ENCODE results near the gene CHST11. TPM values are rescaled to one million over a fixed set of nuclear protein-coding genes. Genes with fewer than 3 reads are reported as not detected.

CHST11 gene
- total and polyA plus RNA-seq, 2 of the 4 experiments (the other 2 are of a cell fraction): 1.4 to 2.7 TPM

GRCh38 chr12:104424955-104425354 lies 31.8 kb upstream of the CHST11 start:
- no peaks in the 10 kb centered on the region for H3K36me3 ChIP-seq (ENCODE audit: control insufficient read depth, insufficient read depth, low read length)
- no peak overlapping the region for H4K8ac ChIP-seq (ENCODE audit: low read depth in 2 of 2, low read length in 2 of 2)
- H3K4me3 ChIP-seq (ENCODE audit: insufficient read depth, low read depth, low read length): no peak overlapping the region
- H4K5ac ChIP-seq (ENCODE audit: low read depth, low read length): no peak overlapping the region
- no peak overlapping the region for H3K4me2 ChIP-seq (ENCODE audit: low read depth, low read length)
- peaks cover 2% of the 10 kb centered on the region; the same call in 1 of the 2 replicates for H3K4me1 ChIP-seq (ENCODE audit: control insufficient read depth, insufficient read depth, low read length)
- H4K20me1 ChIP-seq (ENCODE audit: insufficient read depth, low read length): no peaks in the 10 kb centered on the region
- no peak overlapping the region for H3K18ac ChIP-seq (ENCODE audit: low read depth, low read length)
- H3K14ac ChIP-seq (replicated peaks; ENCODE audit: low read depth, low read length): no peak overlapping the region
- ChIA-PET POLR2A (ENCODE audit: unreplicated experiment) (no interaction called here), CTCF (no interaction called here)
- H2BK20ac ChIP-seq (ENCODE audit: low read depth, low read length): no peak overlapping the region
- no CpG with 5 or more reads among the region's 1 CpG for WGBS, 2 experiments (ENCODE audit: extremely low coverage in 2 of 2, insufficient read length in 1 of 2)
- dilution Hi-C loops (cut with HindIII; ENCODE audit: low sequenced_read_pairs, unreplicated experiment) (no loop called here), in situ Hi-C loops (cut with MboI; ENCODE audit: low sequenced_read_pairs) (no loop called here), intact Hi-C loops (cut with micrococcal nuclease) (no loop called here)
- no peak overlapping the region for H2AFZ ChIP-seq (replicated peaks; ENCODE audit: low read length, poor library complexity)
- no peak overlapping the region for H2BK15ac ChIP-seq (ENCODE audit: low read depth, low read length)
- H3K9me1 ChIP-seq (ENCODE audit: insufficient read depth, low read length): no peaks in the 10 kb centered on the region
- ATAC-seq (ENCODE audit: low read depth): no peak
- H3K4ac ChIP-seq (ENCODE audit: low read depth, low read length): no peak overlapping the region
- H2AK5ac ChIP-seq (ENCODE audit: low read depth, low read length): no peak overlapping the region
- DNase-seq: no peak
- H3K79me1 ChIP-seq (ENCODE audit: low read depth in 1 of 2, low read length in 2 of 2): no peaks in the 10 kb centered on the region
- H3K56ac ChIP-seq (ENCODE audit: extremely low read depth, insufficient read depth, low read length): no peak overlapping the region
- no TSS peak for BruUV-seq (replicated peaks)
- H3K9ac ChIP-seq (ENCODE audit: low read depth, low read length): no peak overlapping the region
- no peak overlapping the region for H2AK9ac ChIP-seq (replicated peaks; ENCODE audit: low read depth, low read length, poor library complexity)
- TF ChIP-seq RFX5 (IDR thresholded peaks at IDR 0.05; ENCODE audit: low read depth, low read length): no peak
- no peak overlapping the region for H3K27ac ChIP-seq (ENCODE audit: insufficient read depth, low read length)
- no peak overlapping the region for H2BK5ac ChIP-seq (ENCODE audit: low read depth, low read length, poor library complexity, severe bottlenecking)
- H4K91ac ChIP-seq (ENCODE audit: insufficient read depth, low read depth, low read length): no peak overlapping the region
- H3K9me3 ChIP-seq (ENCODE audit: control insufficient read depth, insufficient read depth, low read length): no peaks in the 10 kb centered on the region
- H3K27me3 ChIP-seq (ENCODE audit: control insufficient read depth, insufficient read depth, low read length): peaks cover 51% of the 10 kb centered on the region
- no peak overlapping the region for H3K23ac ChIP-seq (ENCODE audit: low read depth, low read length)
- H2BK120ac ChIP-seq (ENCODE audit: low read depth, low read length): no peak overlapping the region
